RWPE1 (cell line): Measurements from ENCODE around the gene RFX8.
"Not testable (repeated sequence)": the region's sequence is repeated elsewhere in the genome, so short reads cannot be mapped to it uniquely, and the experiment has no call there.

Experiments
- CTCF ChIA-PET: fragments of 350-600 bp; sonication (Branson Sonifier 250); formaldehyde crosslinking; extraction: SDS; loops from one replicate; lab custom pipeline; 2021; lab: Yijun Ruan, JAX
- POLR2A ChIA-PET: fragments of 400-600 bp; formaldehyde crosslinking; extraction: SDS; loops from one replicate; lab custom pipeline; 2020; ENCODE audit warnings: antibody characterized with exemption; ENCODE audit not compliant: low non-redundant PET; lab: Yijun Ruan, JAX
- DNase-seq: peaks from one replicate; pipeline ENCODE4 v3.0.0; 2012; ENCODE audit warnings: low spot score
- H3K27ac ChIP-seq: fragments of 450-650 bp; 2 replicates; pipeline ENCODE4 v1.5.1; 2017
- TF ChIP-seq, protein P1 (sequence below): fragments of 450-650 bp; conservative IDR thresholded peaks from 2 replicates; pipeline ENCODE4 v1.5.1; 2017; ENCODE audit warnings: low read depth, mild to moderate bottlenecking

RFX8 gene

DNA sequence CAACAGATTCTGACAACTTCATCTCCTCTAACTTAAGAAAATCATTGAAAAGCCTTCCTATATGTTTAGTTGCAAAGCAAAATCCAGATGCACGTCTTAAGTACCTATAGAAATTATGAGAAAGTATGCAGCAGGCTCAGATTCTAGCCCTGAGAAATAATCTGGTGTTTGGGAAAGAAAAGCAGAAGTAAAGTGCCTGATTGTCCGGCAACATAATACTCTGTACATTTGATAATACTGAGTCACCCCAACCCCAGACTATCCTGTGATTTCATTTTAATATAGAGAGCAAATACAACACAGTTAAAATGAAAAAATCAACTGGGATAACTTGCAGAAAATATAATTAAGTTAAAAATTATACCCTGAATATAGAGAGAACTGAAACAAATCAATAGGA is 13.5 kb downstream of the RFX8 start:
- ChIA-PET POLR2A (no interaction called here), CTCF (no interaction called here)
- no peak overlapping the region for H3K27ac ChIP-seq
- DNase-seq, result no peak
- TF ChIP-seq, protein P1, sequence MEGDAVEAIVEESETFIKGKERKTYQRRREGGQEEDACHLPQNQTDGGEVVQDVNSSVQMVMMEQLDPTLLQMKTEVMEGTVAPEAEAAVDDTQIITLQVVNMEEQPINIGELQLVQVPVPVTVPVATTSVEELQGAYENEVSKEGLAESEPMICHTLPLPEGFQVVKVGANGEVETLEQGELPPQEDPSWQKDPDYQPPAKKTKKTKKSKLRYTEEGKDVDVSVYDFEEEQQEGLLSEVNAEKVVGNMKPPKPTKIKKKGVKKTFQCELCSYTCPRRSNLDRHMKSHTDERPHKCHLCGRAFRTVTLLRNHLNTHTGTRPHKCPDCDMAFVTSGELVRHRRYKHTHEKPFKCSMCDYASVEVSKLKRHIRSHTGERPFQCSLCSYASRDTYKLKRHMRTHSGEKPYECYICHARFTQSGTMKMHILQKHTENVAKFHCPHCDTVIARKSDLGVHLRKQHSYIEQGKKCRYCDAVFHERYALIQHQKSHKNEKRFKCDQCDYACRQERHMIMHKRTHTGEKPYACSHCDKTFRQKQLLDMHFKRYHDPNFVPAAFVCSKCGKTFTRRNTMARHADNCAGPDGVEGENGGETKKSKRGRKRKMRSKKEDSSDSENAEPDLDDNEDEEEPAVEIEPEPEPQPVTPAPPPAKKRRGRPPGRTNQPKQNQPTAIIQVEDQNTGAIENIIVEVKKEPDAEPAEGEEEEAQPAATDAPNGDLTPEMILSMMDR, result no peak

DNA sequence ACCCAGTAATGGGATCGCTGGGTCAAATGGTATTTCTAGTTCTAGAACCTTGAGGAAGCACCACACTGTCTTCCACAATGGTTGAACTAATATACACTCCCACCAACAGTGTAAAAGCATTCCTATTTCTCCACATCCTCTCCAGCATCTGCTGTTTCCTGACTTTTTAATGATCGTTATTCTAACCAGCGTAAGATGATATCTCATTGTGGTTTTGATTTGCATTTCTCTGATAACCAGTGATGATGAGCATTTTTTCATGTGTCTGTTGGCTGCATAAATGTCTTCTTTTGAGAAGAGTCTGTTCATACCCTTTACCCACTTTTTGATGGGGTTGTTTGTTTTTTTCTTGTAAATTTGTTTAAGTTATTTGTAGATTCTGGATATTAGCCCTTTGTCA is 20.5 kb downstream of the RFX8 start:
- DNase-seq, POLR2A ChIA-PET, CTCF ChIA-PET, H3K27ac ChIP-seq: not testable (repeated sequence)

DNA sequence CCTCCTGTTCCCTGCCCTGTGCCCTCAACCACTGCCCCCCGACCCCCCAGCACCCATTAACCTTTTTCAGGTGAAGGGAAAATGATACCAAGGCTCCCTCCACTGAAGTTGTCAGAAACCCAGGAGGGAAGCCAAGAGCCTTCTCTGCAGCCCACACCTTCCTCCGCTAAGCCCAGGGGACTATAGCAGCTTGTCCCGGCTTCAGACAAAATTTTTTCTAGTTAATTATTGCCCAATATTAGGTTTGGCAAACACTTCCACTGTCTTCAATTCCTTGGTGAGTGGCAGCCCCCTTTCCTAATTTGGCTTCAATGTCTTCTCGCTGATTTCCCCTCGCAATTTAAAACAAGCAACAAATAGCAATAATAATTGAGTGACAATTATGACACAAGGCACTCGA is 23.9 kb downstream of the RFX8 start:
- POLR2A ChIA-PET, result interaction anchor here (0.7 kb wide), 1 partner anchor 298 kb away, joined by 3 read pairs; no protein-coding TSS in a partner anchor
- DNase-seq, result no peak
- TF ChIP-seq, protein P1, result no peak
- CTCF ChIA-PET, result no interaction called here
- H3K27ac ChIP-seq, result no peak overlapping the region

DNA sequence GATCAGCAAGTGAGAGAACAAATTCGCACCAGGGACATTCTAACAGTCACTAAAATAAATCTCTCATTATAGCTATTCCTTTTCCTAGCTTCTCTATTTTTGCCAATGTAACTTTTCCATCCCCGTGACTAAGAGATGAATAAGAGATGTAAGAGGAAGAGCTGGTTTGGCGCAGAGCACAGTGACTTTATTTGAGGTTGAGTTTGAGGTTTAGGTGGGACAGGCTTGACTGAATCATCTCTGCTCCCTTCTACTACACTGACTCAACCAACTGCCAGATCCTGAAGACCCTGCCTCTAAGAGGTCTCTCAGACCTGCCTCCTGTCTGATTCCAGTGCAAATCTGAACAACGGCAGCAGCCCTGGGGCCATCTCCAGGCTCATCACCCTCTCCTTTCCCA is 28.0 kb downstream of the RFX8 start:
- no peak overlapping the region for H3K27ac ChIP-seq
- TF ChIP-seq, protein P1, result no peak
- peak; percentile 34 for DNase-seq
- CTCF ChIA-PET, result interaction anchor here (0.6 kb wide), 1 partner anchor 151 kb away, joined by 3 read pairs; no protein-coding TSS in a partner anchor
- POLR2A ChIA-PET, result no interaction called here

DNA sequence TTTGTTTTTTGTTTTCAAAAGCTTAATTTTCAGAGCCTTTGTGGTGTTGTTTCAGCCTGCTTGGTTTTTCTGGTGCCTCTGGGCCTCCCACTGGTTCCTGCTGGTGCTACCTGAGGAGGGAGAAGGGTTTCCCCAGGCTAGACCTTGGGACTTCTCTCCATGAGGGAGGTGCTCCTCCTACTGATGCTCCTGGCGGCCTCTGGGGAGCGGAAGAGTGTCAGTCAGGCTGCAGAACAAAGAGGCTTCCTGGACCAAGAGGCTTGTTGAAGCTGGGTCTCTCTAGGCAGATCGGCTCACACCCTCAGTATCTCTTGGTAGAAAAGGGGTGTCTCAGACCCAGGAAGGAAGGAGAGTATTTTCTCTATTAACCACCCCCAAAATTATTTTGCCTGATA is 32.2 kb downstream of the RFX8 start:
- TF ChIP-seq, protein P1, result no peak
- ChIA-PET CTCF (interaction anchor here (0.6 kb wide), 1 partner anchor 197 kb away, joined by 3 read pairs; no protein-coding TSS in a partner anchor), POLR2A (no interaction called here)
- no peak overlapping the region for H3K27ac ChIP-seq
- no peak for DNase-seq

DNA sequence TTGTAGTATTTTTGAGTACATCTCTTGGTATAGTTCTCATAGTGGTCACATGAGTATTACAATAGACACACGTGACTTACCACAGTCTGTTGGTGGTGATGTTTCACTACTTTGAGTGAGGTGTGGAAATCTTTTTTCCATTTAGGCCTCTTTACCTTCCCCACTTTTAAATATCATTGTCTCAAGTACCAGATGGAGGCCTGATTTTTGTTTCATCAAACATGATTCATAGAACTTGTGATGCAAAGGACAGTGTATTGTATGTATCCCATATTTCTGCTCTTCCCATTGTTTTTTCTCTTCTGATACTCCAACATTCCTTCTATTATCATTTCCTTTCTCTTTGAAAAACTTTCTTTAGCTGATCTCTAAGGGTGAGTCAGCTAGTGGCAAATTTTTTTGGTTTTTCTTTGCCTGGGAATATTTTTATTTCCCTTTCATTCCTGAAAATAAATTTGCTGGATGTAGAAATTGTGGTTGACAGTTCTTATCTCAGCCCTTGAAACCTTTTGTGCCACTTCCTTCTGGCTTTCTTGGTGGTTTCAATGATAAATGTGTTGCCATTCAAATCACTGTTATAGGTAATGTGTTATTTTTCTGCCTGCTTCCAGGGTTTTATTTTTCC is 32.8 kb downstream of the RFX8 start:
- ChIA-PET POLR2A (no interaction called here), CTCF (interaction anchor here (0.6 kb wide), 1 partner anchor 197 kb away, joined by 3 read pairs; no protein-coding TSS in a partner anchor)
- H3K27ac ChIP-seq, result no peak overlapping the region
- no peak for DNase-seq
- TF ChIP-seq, protein P1, result no peak

DNA sequence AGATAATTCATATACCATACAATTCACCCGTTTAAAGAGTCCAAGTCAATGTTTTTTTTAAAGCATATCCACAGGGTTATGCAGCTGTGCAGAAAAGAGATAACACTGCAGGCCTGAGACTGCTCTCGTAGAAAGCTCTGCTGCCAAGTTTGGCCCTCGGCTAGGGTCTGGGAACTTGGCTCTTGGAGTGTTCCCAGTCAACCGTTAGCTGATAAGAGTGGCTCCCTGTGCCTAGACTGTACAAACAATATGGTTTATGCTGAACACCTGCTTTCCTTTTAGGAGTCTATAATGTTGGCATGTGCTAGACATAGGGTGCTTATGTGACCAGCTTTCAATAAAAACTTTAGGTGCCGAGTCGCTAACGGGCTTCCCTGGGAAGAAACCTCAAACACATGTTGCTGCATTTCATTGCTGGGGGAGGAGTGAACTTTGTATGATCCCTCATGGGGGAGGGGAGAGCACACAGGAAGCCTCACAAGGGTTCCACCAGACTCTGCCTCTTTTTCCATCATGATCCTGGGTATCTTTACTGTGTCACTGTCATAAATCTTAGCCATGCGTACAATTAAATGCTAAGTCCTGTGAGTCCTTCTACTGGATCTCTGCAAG is 34.7 kb downstream of the RFX8 start:
- TF ChIP-seq, protein P1, result no peak
- no peak overlapping the region for H3K27ac ChIP-seq
- no peak for DNase-seq
- ChIA-PET POLR2A (no interaction called here), CTCF (no interaction called here)
